HEK293T (cell line): ENCODE measurements around the gene RHOD.

ENCODE experiments used
- CTCF ChIA-PET: fragments of 350-600 bp; formaldehyde crosslinking; extraction: SDS; loops from one replicate; lab custom pipeline; 2021; ENCODE audit warnings: antibody characterized with exemption, inconsistent platforms; lab: Yijun Ruan, JAX
- POLR2A ChIA-PET: fragments of 350-600 bp; formaldehyde crosslinking; extraction: SDS; loops from one replicate; lab custom pipeline; 2020; ENCODE audit warnings: antibody characterized with exemption, inconsistent platforms; lab: Yijun Ruan, JAX
- DNase-seq: peaks from one replicate; pipeline ENCODE4 v3.0.0; 2012; ENCODE audit warnings: mixed read lengths; ENCODE audit errors: extremely low spot score
- ARNT ChIP-seq: fragments of 450-650 bp; IDR thresholded peaks from 2 replicates; pipeline ENCODE4 v1.6.1; 2017; ENCODE audit warnings: mild to moderate bottlenecking
- BHLHE40 ChIP-seq: fragments of 450-650 bp; IDR thresholded peaks from 2 replicates; pipeline ENCODE4 v1.6.1; 2016; ENCODE audit warnings: mild to moderate bottlenecking, moderate library complexity, borderline replicate concordance
- CTBP1 ChIP-seq: fragments of 450-650 bp; IDR thresholded peaks from 2 replicates; pipeline ENCODE4 v1.6.1; 2016; ENCODE audit warnings: borderline replicate concordance
- ELF4 ChIP-seq: fragments of 450-650 bp; IDR thresholded peaks from 2 replicates; pipeline ENCODE4 v1.6.1; 2017; ENCODE audit warnings: antibody characterized with exemption
- FOXA1 ChIP-seq: fragments of 450-650 bp; IDR thresholded peaks from 2 replicates; pipeline ENCODE4 v1.6.1; 2016; ENCODE audit warnings: mild to moderate bottlenecking
- FOXK2 ChIP-seq: fragments of 450-650 bp; IDR thresholded peaks from 2 replicates; pipeline ENCODE4 v1.6.1; 2016; ENCODE audit warnings: mild to moderate bottlenecking
- FOXM1 ChIP-seq: fragments of 450-650 bp; IDR thresholded peaks from 2 replicates; pipeline ENCODE4 v1.6.1; 2017; ENCODE audit warnings: mild to moderate bottlenecking, borderline replicate concordance
- HDGF ChIP-seq: fragments of 450-650 bp; IDR thresholded peaks from 2 replicates; pipeline ENCODE4 v1.6.1; 2017; ENCODE audit warnings: antibody characterized with exemption, borderline replicate concordance
- L3MBTL2 ChIP-seq: fragments of 450-650 bp; conservative IDR thresholded peaks from 2 replicates; pipeline ENCODE4 v1.6.1; 2016; ENCODE audit warnings: mild to moderate bottlenecking
- LEF1 ChIP-seq: fragments of 450-650 bp; IDR thresholded peaks from 2 replicates; pipeline ENCODE4 v1.6.1; 2017; ENCODE audit warnings: mild to moderate bottlenecking, borderline replicate concordance
- NFRKB ChIP-seq: fragments of 450-650 bp; IDR thresholded peaks from 2 replicates; pipeline ENCODE4 v1.6.1; 2016; ENCODE audit warnings: mild to moderate bottlenecking, moderate library complexity
- SP1 ChIP-seq: fragments of 450-650 bp; IDR thresholded peaks from 2 replicates; pipeline ENCODE4 v1.6.1; 2017
- SUZ12 ChIP-seq: fragments of 450-650 bp; IDR thresholded peaks from 2 replicates; pipeline ENCODE4 v1.6.1; 2016; ENCODE audit warnings: mild to moderate bottlenecking
- TARDBP ChIP-seq: fragments of 450-650 bp; IDR thresholded peaks from 2 replicates; pipeline ENCODE4 v1.6.1; 2016
- ZNF384 ChIP-seq: fragments of 450-650 bp; IDR thresholded peaks from 2 replicates; pipeline ENCODE4 v1.6.1; 2016
- TF ChIP-seq, protein P1 (sequence below): fragments of 450-650 bp; IDR thresholded peaks from 2 replicates; pipeline ENCODE4 v1.6.1; 2016

Gene RHOD

DNA sequence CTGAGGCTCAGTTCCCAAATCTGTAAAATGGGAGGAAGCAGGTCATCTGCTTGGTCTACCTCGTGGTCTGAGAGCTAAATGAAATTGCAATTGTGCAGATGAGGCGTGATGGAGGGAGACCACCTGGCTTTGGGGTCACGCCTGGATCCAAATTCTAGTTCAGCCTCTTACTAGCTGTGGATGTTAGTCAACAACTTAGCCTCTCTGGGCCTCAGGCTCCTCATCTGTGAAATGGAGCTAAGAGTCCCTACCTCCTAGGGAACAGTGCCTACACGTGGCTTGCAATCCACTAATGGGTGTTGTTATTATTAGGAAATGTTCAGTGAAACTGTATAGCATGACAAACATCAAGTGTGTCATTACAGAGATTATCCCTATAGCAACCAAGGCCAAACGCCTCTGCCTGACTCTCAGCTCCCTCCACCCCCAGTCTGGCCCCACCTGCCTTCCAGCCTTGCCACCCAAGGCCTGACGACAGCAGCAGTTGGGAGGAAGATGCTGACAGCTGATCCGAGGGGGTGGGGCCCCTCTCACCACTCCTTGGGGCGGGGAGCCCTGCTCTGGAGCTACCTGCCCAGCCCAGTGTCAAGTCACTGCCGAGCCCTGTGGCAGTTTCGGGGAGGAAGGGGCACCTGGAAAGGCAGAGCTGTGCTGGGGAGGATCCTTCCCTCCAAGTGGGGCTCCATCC is 1.7 kb upstream of the RHOD start:
- DNase-seq = peak; percentile 74
- POLR2A ChIA-PET = interaction anchor here (0.8 to 1.5 kb wide), 5 partner anchors 15 to 417 kb away, joined by 3 to 4 read pairs (median 3); partner anchors contain the start of gene RBM4
- TF ChIP-seq TARDBP (no peak), FOXA1 (no peak), ELF4 (no peak), FOXK2 (no peak), FOXM1 (no peak), BHLHE40 (no peak)
- CTCF ChIA-PET = interaction anchor here (1.0 to 1.4 kb wide), 4 partner anchors 13 to 79 kb away, joined by 3 to 9 read pairs (median 4); no protein-coding TSS in a partner anchor

DNA sequence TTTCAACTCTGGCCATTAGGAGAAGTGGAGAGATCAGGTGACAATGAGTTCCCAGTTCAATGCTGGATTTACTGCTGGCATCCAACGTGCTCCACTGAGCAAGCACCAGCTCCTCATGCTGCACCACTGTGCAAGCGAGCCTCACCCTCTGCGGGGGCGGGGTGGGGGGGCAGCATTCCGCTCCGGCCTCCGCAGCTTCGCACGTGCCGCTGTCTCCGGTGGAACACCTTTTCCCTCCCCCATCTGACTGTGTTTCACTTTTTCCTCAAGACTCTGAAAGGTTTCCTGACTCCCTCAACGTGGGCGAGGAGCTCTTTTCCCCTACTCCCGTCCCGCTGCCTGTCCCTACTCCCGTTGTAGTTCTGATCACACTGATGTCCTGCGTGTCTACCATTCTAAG is 835 bp upstream of the RHOD start:
- POLR2A ChIA-PET = interaction anchor here (1.1 to 1.5 kb wide), 3 partner anchors 14 to 418 kb away, joined by 3 to 4 read pairs (median 3); partner anchors contain the start of gene RBM4
- CTCF ChIA-PET = interaction anchor here (1.0 to 1.4 kb wide), 4 partner anchors 13 to 79 kb away, joined by 3 to 6 read pairs (median 3); no protein-coding TSS in a partner anchor
- DNase-seq = no peak
- TF ChIP-seq FOXA1 (no peak), FOXM1 (no peak), CTBP1 (no peak), TARDBP (no peak)
- TF ChIP-seq, protein P1, sequence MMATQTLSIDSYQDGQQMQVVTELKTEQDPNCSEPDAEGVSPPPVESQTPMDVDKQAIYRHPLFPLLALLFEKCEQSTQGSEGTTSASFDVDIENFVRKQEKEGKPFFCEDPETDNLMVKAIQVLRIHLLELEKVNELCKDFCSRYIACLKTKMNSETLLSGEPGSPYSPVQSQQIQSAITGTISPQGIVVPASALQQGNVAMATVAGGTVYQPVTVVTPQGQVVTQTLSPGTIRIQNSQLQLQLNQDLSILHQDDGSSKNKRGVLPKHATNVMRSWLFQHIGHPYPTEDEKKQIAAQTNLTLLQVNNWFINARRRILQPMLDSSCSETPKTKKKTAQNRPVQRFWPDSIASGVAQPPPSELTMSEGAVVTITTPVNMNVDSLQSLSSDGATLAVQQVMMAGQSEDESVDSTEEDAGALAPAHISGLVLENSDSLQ = no peak

DNA sequence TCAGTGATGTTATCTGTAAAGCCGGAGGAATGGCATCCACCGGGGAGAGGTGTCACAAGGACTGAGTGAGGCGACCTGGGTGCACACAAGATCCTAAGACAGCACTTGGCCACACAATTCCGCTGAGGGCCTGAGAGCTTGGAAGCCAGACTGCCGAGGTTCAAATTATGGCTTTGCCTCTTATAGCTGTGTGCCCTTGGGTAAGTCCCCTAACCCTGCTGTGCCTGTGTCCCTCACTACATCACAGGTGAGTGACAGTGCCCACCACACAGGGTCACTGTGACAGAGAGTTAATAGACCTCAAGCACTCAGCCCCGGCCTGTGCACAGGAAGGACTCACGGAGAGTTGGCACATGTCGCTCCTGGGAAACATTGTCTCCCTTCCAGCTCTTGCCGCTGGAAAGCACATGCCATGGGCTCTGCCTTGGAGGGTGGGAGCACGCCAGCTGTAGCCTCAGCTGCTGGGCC is 592 bp downstream of the RHOD start:
- TF ChIP-seq, protein P1 = no peak
- no peak for TF ChIP-seq L3MBTL2
- no peak for TF ChIP-seq FOXA1
- no peak for TF ChIP-seq LEF1
- no peak for TF ChIP-seq TARDBP
- no peak for TF ChIP-seq NFRKB
- no peak for TF ChIP-seq CTBP1
- no peak for TF ChIP-seq HDGF
- TF ChIP-seq ELF4 = no peak
- no peak for TF ChIP-seq SP1
- no peak for TF ChIP-seq SUZ12
- no peak for TF ChIP-seq FOXM1
- TF ChIP-seq FOXK2 = no peak
- ChIA-PET POLR2A (no interaction called here), CTCF (no interaction called here)
- DNase-seq = no peak

DNA sequence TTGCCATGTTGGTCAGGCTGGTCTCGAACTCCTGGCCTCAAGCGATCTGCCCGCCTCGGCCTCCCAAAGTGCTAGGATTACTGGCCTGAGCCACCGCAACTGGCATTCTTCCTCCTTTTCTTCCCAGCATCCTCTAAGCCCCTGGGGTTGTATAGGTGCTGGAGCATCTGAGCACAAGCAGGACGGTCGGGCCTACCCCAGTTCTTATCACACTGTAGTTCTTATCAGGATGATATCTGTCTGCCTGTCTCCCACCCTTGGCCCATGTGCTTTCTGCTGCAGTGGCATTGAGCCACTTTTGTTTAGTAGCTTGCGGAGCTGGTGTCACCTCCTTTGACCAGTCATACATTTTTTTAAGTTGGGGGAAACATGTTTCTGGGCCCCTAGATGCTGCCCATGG is 1.9 kb downstream of the RHOD start:
- no peak for DNase-seq
- POLR2A ChIA-PET = no interaction called here
- CTCF ChIA-PET = interaction anchor here (1.4 kb wide), 1 partner anchor 13 kb away, joined by 4 read pairs; no protein-coding TSS in a partner anchor
- TF ChIP-seq FOXM1 = no peak
- TF ChIP-seq ELF4 = no peak
- TF ChIP-seq CTBP1 = no peak
- TF ChIP-seq LEF1 = no peak
- TF ChIP-seq ZNF384 = no peak
- TF ChIP-seq SUZ12 = no peak
- no peak for TF ChIP-seq FOXK2
- no peak for TF ChIP-seq FOXA1
- TF ChIP-seq HDGF = no peak
- no peak for TF ChIP-seq TARDBP
- TF ChIP-seq SP1 = no peak
- TF ChIP-seq NFRKB = no peak
- no peak for TF ChIP-seq ARNT
- TF ChIP-seq, protein P1 = no peak
- no peak for TF ChIP-seq BHLHE40
- TF ChIP-seq L3MBTL2 = no peak

DNA sequence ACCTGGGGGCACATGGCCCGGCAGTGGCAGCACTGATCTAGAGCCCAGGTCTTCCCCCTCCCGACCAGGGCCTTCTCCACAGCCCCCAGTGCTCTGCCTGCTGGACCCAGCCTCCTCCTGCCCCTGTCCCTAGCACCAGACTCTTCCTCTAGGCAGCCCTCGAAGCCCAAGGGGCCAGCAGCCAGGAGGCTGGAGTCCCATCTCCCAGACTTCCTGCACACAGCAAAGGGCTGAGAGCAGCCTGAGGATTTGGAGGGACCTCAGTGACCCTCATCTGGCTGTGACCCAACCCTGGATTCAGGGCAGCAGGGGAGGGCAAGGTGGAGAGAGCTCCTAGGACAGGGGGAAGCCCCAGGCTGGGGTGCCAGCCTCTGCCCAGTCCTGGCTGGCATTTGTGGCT is 3.0 kb downstream of the RHOD start:
- DNase-seq = no peak
- TF ChIP-seq FOXA1 (no peak), HDGF (no peak), LEF1 (no peak), L3MBTL2 (no peak), SUZ12 (no peak), BHLHE40 (no peak), SP1 (no peak), FOXM1 (no peak), ZNF384 (no peak), CTBP1 (no peak), ELF4 (no peak), FOXK2 (no peak)
- TF ChIP-seq, protein P1 = no peak
- ChIA-PET POLR2A (no interaction called here), CTCF (interaction anchor here (1.4 kb wide), 1 partner anchor 12 kb away, joined by 4 read pairs; no protein-coding TSS in a partner anchor)

DNA sequence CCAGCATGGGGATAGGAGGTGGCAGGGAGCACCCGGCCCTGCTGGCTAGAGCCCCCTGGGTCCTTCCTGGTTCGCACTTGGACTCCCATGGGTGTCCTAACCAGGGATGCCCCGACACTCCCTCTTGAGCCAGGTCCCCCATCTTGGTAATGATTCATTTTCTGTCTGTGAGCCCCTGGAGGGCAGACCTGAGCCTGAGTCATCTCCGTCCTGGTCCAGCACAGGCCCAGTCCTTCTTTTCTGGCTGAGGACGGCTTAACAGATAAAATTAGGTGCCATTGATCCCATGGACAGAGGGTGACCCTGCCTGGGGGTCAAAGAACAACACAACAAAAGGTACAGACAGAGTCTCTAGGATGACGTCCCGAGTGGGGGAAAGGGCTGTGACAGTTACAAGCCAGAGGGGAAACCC is 3.5 kb downstream of the RHOD start:
- no peak for DNase-seq
- ChIA-PET POLR2A (no interaction called here), CTCF (no interaction called here)
- TF ChIP-seq NFRKB = no peak
- TF ChIP-seq L3MBTL2 = no peak
- TF ChIP-seq ZNF384 = no peak
